ENCODE results near the gene LIMA1. TPM values are rescaled to one million over a fixed set of nuclear protein-coding genes. Genes with fewer than 3 reads are reported as not detected.
"Not testable (repeated sequence)": the region's sequence is repeated elsewhere in the genome, so short reads cannot be mapped to it uniquely, and the experiment has no call there.

The LIMA1 gene
- total RNA-seq, 1 donor from 2014 or later = 14.3 TPM

DNA sequence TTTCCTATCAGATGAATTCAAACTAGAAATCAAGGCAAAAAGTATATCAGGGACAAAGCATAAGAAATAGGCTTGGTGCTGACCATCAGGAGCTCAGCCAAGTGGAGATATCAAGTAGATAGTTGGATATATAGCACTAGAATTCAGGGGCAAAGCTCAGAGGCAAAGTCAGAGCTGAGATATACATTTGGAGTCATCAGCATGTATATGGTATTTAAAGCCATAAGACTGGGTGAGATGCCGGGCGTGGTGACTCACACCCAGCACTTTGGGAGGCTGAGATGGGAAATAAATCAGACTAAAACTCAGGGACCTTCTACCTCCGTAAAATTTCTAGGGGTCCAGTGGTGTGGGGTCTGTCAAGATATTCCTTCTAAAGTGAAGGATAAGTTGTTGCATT lies 38.9 kb upstream of the LIMA1 start:
- Mint-ChIP-seq H3K9me3 (ENCODE audit: unreplicated experiment) (no peaks in the 10 kb centered on the region), H3K4me1 (ENCODE audit: unreplicated experiment) (no peaks in the 10 kb centered on the region), H3K27ac (ENCODE audit: unreplicated experiment) (no peak overlapping the region), H3K27me3 (ENCODE audit: unreplicated experiment) (no peaks in the 10 kb centered on the region), H3K36me3 (ENCODE audit: low read depth, unreplicated experiment) (no peaks in the 10 kb centered on the region), H3K4me3 (ENCODE audit: unreplicated experiment) (no peak overlapping the region)
- no peak for TF ChIP-seq CTCF (IDR thresholded peaks at IDR 0.05; ENCODE audit: unreplicated experiment)
- DNase-seq (ENCODE audit: low spot score) = no peak

GRCh38 chr12:50317203-50317602 lies 33.9 kb upstream of the LIMA1 start:
- Mint-ChIP-seq H3K27me3 (ENCODE audit: unreplicated experiment) (no peaks in the 10 kb centered on the region), H3K4me1 (ENCODE audit: unreplicated experiment) (no peaks in the 10 kb centered on the region), H3K36me3 (ENCODE audit: low read depth, unreplicated experiment) (no peaks in the 10 kb centered on the region), H3K4me3 (ENCODE audit: unreplicated experiment) (no peak overlapping the region), H3K9me3 (ENCODE audit: unreplicated experiment) (no peaks in the 10 kb centered on the region), H3K27ac (ENCODE audit: unreplicated experiment) (no peak overlapping the region)
- no peak for TF ChIP-seq CTCF (IDR thresholded peaks at IDR 0.05; ENCODE audit: unreplicated experiment)
- DNase-seq (ENCODE audit: low spot score) = no peak

DNA sequence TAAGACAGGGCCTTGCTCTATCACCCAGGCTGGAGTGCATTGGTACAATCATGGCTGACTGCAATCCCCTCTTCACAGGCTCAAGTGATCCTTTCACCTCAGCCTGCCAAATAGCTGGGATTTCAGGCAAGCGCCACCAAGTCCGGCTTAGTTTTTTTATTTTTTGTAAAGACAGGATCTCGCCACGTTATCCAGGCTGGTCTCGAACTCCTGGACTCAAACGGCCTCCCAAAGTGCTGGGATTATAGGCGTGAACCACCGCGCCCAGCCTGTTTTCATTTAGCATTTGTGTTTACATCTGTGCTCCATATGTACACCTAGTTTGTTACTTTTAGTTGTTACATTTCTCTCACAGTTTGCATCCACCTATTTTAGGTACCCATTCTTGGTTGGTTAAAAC lies 32.5 kb upstream of the LIMA1 start:
- no peaks in the 10 kb centered on the region for H3K4me1 Mint-ChIP-seq (ENCODE audit: unreplicated experiment)
- no peak overlapping the region for H3K4me3 Mint-ChIP-seq (ENCODE audit: unreplicated experiment)
- no peaks in the 10 kb centered on the region for H3K27me3 Mint-ChIP-seq (ENCODE audit: unreplicated experiment)
- no peaks in the 10 kb centered on the region for H3K36me3 Mint-ChIP-seq (ENCODE audit: low read depth, unreplicated experiment)
- H3K27ac Mint-ChIP-seq (ENCODE audit: unreplicated experiment) = no peak overlapping the region
- no peaks in the 10 kb centered on the region for H3K9me3 Mint-ChIP-seq (ENCODE audit: unreplicated experiment)
- no peak for TF ChIP-seq CTCF (IDR thresholded peaks at IDR 0.05; ENCODE audit: unreplicated experiment)
- DNase-seq (ENCODE audit: low spot score) = no peak

GRCh38 chr12:50314636-50315312 lies 31.5 kb upstream of the LIMA1 start:
- DNase-seq (ENCODE audit: low spot score) = peak; percentile 36
- H3K36me3 Mint-ChIP-seq (ENCODE audit: low read depth, unreplicated experiment) = no peaks in the 10 kb centered on the region
- no peaks in the 10 kb centered on the region for H3K9me3 Mint-ChIP-seq (ENCODE audit: unreplicated experiment)

DNA sequence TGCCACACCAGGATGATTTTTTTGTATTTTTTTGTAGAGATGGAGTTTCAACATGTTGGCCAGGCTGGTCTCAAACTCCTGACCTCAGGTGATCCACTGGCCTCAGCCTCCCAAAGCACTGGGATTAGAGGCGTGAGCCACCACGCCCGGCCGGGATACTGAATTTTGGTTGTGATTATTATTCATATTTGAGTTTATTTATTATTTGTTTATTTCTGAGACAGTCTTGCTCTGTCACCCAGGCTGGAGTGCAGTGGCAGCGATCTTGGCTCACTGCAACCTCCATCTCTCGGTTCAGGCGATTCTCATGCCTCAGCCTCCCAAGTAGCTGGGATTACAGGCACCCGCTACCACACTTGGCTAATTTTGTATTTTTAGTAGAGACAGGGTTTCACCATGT lies 30.7 kb upstream of the LIMA1 start:
- not testable (repeated sequence) for DNase-seq (ENCODE audit: low spot score); H3K9me3 Mint-ChIP-seq (ENCODE audit: unreplicated experiment); H3K36me3 Mint-ChIP-seq (ENCODE audit: low read depth, unreplicated experiment); H3K4me1 Mint-ChIP-seq (ENCODE audit: unreplicated experiment); H3K27ac Mint-ChIP-seq (ENCODE audit: unreplicated experiment); H3K4me3 Mint-ChIP-seq (ENCODE audit: unreplicated experiment); H3K27me3 Mint-ChIP-seq (ENCODE audit: unreplicated experiment)

More at GRCh38 chr12:50314636-50315312, 31.5 kb upstream of the LIMA1 start:
- no peak overlapping the region for H3K27ac Mint-ChIP-seq (ENCODE audit: unreplicated experiment)
- no peak overlapping the region for H3K4me3 Mint-ChIP-seq (ENCODE audit: unreplicated experiment)
- peaks cover 3% of the 10 kb centered on the region for H3K4me1 Mint-ChIP-seq (ENCODE audit: unreplicated experiment)
- H3K27me3 Mint-ChIP-seq (ENCODE audit: unreplicated experiment) = no peaks in the 10 kb centered on the region
- peak; percentile 20 for TF ChIP-seq CTCF (IDR thresholded peaks at IDR 0.05; ENCODE audit: unreplicated experiment)

Measured in endothelial cell (in vitro differentiated cells).